HG03354 (cell line): ENCODE results near the gene SERBP1.

Source experiments
- ATAC-seq: cut with Tn5 transposase; IDR thresholded peaks from one replicate; pipeline ENCODE4 v1.9.1; 2021; ENCODE audit warnings: mild to moderate bottlenecking; ENCODE audit not compliant: unreplicated experiment, poor library complexity, severe bottlenecking

SERBP1 gene

DNA sequence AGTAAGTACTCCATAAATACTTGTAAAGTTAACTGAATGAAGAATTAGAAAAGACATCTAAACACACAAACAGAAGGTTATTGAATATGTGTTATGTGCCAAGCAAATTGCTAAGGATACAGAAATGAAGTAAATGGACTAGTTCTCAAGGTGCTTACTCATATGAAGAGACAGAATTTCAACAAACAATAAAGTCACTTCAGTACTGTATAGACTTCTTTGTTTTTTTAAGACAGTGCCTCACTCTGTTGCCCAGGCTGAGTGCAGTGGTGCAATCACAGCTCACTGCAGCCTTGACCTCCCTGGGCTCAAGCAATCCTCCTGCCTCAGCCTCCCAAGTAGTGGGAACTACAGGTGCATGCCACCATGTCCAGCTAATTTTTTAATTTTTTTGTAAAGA lies 57.3 kb downstream of the SERBP1 start:
- no peak for ATAC-seq

- no peak for ATAC-seq
Measured at GRCh38 chr1:67372136-67372535, 58.1 kb downstream of the SERBP1 start.

DNA sequence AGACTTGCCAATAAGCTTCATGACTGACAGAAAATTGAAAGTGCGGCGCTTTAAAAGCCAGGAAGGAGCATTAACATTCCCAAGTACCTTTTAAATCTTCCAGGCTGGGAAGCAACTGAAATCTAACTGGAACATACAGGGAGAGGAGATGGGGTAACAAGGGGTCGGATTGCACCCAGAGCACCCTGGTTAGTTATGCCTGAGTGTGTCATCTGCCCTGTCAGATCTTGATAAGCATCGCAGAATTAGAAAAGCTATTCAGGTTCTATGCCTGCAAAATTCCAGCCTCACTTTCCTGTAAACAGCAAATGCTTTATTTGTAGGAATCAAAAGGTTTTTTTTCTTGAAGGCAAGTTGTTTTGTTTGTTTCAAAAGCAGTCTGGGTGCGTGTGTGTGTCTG lies 58.5 kb downstream of the SERBP1 start:
- ATAC-seq = no peak

DNA sequence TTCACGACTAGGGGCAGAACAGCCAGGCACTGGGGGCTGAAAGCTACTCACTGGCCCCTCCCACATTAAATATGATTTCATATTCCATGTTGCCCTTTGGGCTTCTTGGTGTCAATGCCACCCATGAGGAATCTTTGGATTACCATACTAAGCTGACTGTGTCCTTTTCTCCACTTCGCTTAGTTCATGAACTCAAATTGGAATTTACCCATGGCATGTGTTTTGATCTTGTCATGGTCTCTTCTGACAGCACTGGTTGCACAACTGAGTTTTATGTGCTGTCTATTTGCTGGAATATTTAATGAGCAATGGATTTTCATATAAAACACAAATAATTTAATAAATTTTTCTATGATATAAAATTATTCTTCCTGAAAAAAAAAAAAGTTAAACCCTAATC lies 59.2 kb downstream of the SERBP1 start:
- ATAC-seq = no peak

GRCh38 chr1:67368046-67368514 lies 62.1 kb downstream of the SERBP1 start:
- ATAC-seq = no peak

GRCh38 chr1:67367370-67368045 lies 62.7 kb downstream of the SERBP1 start:
- ATAC-seq = no peak

DNA sequence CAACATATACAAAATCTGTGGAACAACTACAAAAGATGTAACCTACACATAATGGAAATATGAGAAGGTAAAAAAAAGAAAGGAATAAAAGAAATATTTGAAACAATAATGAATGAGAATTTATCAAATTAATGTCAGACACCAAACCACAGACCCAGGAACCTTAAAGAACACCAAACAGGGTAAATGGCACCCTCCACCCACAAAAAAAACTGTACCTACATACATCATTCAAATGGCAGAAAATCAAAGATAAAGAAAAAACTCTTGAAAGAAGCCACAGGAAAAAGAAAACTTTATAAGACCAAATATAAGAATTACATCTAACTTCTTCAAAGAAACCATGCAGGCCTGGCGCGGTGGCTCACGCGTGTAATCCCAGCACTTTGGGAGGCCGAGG lies 68.6 kb downstream of the SERBP1 start:
- ATAC-seq = no peak

- ATAC-seq = no peak
Measured at GRCh38 chr1:67359592-67359991, 70.6 kb downstream of the SERBP1 start.
